GM19193 (cell line): Measurements from ENCODE around the gene SQSTM1.

Experiments used
- POLR2A ChIP-seq: IDR thresholded peaks from 4 replicates; pipeline ENCODE4 v1.6.1; 2011; ENCODE audit not compliant: insufficient read depth, insufficient read length; ENCODE audit errors: extremely low read depth

Gene SQSTM1

DNA sequence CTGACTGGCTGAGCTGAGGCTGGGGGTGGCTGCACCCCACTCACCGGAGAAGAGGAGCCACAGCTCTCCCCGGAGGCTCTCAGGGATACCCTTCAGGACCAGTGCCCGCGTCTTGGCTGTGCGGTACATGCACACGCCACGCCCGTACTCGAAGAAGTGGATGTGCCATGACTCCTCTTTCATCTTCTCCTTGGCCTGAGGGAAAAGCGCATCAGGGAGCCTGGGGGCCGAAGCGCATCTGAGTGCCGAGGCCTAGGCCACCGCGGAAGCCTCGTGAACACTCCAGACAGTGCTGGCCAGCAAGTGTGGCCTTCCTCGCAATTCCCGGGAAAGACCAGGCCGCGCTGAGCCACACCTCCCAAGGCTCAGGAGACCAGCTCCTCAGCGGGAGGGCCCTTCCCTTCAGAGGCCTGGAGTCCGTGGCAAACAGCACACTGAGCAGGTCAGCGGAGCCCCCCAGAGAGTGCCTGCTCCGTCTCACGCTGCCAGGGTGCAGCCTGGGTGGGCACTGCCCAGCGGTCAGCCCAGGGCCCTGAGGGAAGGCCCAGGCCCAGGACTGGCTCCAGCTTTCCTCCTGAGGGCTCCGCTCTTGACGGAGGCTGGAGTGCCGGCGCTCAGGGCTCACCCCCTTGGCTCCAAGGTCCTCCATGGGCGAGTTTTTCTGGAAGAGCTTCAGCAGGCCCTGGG is 58.4 kb downstream of the SQSTM1 start:
- TF ChIP-seq POLR2A: no peak

DNA sequence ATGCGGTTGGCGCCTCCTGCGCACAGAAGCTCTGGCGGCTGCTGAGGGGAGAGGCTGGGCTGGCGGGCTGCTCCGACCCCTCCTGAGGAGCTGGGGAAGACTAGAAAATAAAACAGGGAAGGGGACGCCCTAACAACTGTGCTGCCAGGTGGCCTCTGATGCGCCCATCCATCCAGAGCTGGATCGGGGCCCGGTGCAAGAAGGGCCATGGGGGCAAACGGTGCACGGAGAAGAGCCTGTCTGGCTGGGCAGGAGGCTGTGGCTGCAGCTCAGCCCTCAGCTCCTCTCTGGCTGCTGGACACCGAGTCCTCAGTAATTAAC is 58.9 kb downstream of the SQSTM1 start:
- TF ChIP-seq POLR2A: no peak

DNA sequence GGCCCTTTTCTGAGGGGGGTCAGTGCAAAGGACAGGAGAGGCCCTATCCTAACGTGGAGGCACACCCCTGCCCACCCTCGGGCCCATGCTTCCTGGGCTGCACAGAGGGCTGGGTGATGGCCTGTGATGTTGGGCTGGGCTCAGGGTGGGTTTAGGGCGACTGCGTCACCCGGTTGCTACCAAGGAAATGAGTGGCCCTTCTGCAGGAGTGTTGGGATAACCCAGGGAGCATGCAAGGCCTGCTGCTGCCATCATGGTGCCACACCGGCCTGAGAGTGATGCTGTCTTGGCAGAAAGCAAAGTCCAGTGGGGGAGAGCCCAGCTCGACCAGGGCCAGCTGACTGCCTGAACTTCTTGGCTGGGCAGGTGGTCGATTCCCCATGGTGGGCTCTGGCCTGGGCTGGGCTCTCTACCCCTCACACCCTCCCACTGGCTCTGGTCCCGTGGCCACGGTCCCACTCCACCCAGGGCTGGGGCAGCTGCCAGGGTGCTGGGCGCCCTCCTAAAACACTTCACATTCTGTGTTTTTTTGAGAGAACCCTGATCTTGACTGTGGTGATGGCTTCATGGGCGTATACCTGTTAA is 59.5 kb downstream of the SQSTM1 start:
- TF ChIP-seq POLR2A: no peak

DNA sequence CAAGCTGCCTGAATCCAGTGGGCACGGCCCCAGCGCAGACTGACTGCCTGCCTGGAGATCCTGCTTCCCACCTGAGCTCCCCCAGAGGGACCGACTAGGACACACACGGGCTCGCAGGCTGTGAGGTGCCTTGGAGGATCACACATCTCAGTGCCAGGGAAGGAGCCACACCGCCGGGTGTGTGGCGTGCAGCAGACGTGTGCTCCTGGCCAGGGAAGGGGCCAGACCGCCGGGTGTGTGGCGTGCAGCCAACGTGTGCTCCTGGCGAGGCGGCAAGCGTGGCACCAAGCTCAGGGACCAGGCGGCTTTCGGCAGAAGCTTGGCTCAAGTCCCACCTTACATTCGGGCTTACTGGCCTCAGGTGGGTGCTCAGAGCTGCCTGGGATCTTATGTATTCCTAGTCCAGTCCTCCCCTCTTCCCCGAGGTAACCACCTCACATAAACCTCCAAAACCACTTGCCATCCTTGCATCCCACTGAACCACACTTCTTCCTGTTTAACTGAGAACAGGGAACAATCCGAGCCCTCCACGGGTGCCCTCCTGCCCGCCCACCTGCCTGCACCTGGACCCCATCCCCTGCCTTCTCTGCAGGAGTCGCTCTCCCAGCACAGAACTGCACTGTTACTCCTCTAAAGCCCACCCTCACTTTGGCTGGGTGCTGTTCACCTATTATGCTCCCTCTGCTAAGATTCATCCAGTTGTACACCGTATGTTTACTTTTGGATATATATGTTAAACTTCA is 60.3 kb downstream of the SQSTM1 start:
- no peak for TF ChIP-seq POLR2A

DNA sequence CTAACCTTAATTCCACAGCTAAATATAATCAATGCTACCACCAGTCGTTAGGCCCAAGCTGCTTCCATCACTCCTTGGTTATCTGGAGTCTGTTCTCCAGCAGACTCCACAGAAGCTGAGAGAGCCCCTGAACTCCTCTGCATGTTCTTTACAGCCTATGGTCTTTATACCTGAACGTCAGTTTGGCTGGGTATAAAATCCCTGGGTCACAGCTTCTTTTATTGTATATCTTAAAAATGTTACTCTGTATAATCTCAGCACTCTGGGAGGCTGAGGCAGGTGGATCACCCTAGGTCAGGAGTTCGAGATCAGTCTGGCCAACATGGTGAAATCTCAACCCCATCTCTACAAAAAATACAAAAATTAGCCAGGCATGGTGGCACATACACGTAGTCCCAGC is 61.6 kb downstream of the SQSTM1 start:
- no peak for TF ChIP-seq POLR2A

DNA sequence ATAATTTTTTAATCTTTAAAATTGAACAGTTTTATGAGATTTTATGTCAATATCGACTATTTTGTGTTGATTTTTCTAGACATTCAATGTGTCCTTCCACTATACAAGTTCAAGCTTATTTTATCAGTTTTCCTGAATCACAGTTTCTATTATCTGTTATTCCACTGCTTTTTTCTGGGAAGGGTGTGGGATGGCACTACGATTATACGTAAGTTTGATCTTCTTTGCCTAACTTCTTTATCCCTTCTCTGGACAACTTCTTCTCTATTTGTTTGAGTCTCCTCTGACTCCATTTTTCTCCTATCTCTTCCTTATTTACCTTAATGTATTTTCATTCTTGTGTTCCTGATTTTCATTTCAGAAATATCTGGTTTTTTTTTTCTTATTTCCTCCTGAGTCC is 62.5 kb downstream of the SQSTM1 start:
- no peak for TF ChIP-seq POLR2A

DNA sequence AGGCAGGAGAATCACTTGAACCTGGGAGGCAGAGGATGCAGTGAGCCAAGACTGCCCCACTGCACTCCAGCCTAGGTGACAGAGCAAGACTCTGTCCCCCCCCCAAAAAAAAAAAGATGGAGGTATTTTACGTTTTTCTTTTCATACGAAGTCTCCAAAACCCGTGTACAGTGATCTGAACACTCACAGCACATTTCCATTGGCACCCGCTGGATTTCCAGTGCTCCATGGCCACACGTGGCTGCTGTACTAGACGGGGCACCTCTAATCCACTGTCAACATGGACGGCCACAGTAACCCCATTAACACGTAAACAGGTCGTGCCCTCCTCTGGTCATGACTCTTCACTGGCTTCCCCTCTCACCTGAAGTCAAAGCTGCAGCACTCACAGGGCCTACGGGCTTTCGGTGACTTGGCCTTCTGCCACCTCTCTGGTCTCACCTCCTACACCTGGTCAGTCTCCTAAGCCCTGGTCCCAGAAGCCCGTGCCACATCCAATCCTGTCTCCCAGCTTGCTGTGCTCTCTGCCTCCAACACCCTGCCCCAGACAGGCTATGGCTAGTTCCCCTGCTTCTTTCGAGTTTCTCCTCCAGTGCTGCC is 64.9 kb downstream of the SQSTM1 start:
- TF ChIP-seq POLR2A: no peak

DNA sequence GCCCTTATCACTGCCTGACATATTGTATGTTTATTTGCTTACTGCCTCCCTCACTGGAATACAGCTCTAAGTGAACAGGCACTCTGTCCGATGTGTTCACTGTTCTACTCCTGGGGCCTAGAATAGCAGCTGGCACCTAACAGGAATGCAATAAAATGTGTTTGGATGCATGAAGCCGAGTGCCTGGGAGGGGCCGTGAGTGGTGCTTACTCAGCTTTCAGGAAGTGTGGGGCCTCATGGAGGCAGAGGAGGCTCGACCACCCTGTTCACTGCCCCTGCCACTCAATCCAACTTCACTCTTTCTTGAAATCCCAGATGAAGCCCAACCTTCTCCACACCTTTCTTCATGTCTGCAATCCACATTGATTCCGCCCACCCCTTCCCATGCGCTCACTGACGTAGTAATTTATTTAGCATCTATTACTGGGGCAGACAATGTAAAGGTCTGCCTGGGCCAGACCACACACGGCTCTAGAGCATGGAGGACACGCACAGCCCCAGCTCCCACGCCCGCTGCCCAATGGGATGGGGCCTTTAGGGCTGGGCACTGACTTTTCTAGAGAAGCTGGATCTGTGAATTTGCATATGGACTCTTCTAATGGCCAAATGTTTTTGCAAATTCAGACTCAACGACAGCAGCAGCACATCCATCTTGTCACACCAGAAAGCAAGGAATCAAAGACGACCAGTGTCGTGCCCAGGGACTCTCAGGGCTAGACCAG is 65.6 kb downstream of the SQSTM1 start:
- TF ChIP-seq POLR2A: no peak

DNA sequence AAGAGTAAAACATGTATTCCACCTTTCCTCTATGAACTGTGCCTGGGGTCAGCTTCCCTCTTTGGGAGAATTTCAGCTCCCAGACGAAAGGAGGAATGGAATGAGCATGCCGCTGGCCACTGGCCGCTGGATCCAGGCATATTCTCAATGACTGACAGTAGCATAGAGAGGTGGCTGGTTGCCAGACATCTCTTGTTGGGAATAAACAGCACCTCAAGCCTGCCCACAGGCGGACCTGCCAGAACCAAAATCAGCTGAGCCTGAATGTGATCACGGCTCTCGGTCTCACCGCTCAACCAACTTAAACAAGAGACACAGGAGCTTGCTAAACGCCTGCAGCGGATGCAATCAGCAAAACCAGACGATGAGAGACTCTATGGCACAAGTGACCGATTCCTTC is 66.4 kb downstream of the SQSTM1 start:
- no peak for TF ChIP-seq POLR2A
